HEK293 (cell line): ENCODE measurements around the gene PSMD13.
"Not testable (repeated sequence)": the region's sequence is repeated elsewhere in the genome, so short reads cannot be mapped to it uniquely, and the experiment has no call there.

Source experiments
- CTCF ChIA-PET: fragments of 350-600 bp; formaldehyde crosslinking; extraction: SDS; loops from one replicate; lab custom pipeline; 2021; ENCODE audit warnings: antibody characterized with exemption; lab: Yijun Ruan, JAX
- POLR2A ChIA-PET: fragments of 300-600 bp; formaldehyde crosslinking; extraction: SDS; loops from one replicate; lab custom pipeline; 2020; ENCODE audit warnings: antibody characterized with exemption, inconsistent platforms; lab: Yijun Ruan, JAX
- H3K27ac ChIP-seq: fragments of 200-500 bp; sonication (Bioruptor generic); 2 replicates; pipeline ENCODE4 v1.5.1; 2014; ENCODE audit warnings: low read depth, low read length, control low read depth, inconsistent platforms; ENCODE audit errors: extremely low read depth
- H3K36me3 ChIP-seq, 2 experiments: fragments of 200-500 bp in 1 of 2; sonication (Bioruptor generic) in 1 of 2; 1 replicate in 1 of 2; 2 replicates in 1 of 2; pipeline ENCODE4 v1.5.1; 2014 to 2017; ENCODE audit warnings: inconsistent platforms in 2 of 2, low read length in 2 of 2; ENCODE audit not compliant: control insufficient read depth in 2 of 2, insufficient read depth in 1 of 2
- H3K4me1 ChIP-seq: fragments of 200-500 bp; sonication (Bioruptor generic); 2 replicates; pipeline ENCODE4 v1.5.1; 2014; ENCODE audit warnings: mild to moderate bottlenecking, low read length, inconsistent platforms; ENCODE audit not compliant: control insufficient read depth, insufficient read depth
- H3K4me3 ChIP-seq: 2 replicates; pipeline ENCODE4 v1.5.1; 2011; ENCODE audit warnings: low read depth, mild to moderate bottlenecking, control low read depth, low read length, moderate library complexity
- H3K9me3 ChIP-seq: fragments of 200-500 bp; sonication (Bioruptor generic); 2 replicates; pipeline ENCODE4 v1.5.1; 2014; ENCODE audit warnings: low read depth, low read length, inconsistent platforms; ENCODE audit not compliant: control insufficient read depth, insufficient read depth
- KLF7 ChIP-seq: fragments of 450-650 bp; formaldehyde crosslinking; IDR thresholded peaks from 2 replicates; pipeline ENCODE4 v1.5.1; 2016; ENCODE audit warnings: missing biosample characterization, missing genetic modification characterization, borderline replicate concordance
- ZBTB17 ChIP-seq: fragments of 450-650 bp; formaldehyde crosslinking; IDR thresholded peaks from 2 replicates; pipeline ENCODE4 v1.5.1; 2016; ENCODE audit warnings: missing biosample characterization, missing genetic modification characterization
- ZFP37 ChIP-seq: fragments of 450-650 bp; formaldehyde crosslinking; IDR thresholded peaks from 2 replicates; pipeline ENCODE4 v1.5.1; 2016; ENCODE audit warnings: missing biosample characterization, missing genetic modification characterization
- ZNF16 ChIP-seq: fragments of 450-650 bp; formaldehyde crosslinking; IDR thresholded peaks from 2 replicates; pipeline ENCODE4 v1.5.1; 2016; ENCODE audit warnings: low read depth, missing biosample characterization, missing genetic modification characterization
- TF ChIP-seq, protein P1 (sequence below): fragments of 450-650 bp; formaldehyde crosslinking; IDR thresholded peaks from 2 replicates; pipeline ENCODE4 v1.5.1; 2016; ENCODE audit warnings: missing biosample characterization, missing genetic modification characterization
- TF ChIP-seq, protein P2 (sequence below): fragments of 450-650 bp; formaldehyde crosslinking; conservative IDR thresholded peaks from 2 replicates; pipeline ENCODE4 v1.5.1; 2016; ENCODE audit warnings: low read depth, missing biosample characterization, missing genetic modification characterization
- TF ChIP-seq, protein P3 (sequence below): fragments of 450-650 bp; formaldehyde crosslinking; IDR thresholded peaks from 2 replicates; pipeline ENCODE4 v1.5.1; 2016; ENCODE audit warnings: missing biosample characterization, missing genetic modification characterization

PSMD13 gene

DNA sequence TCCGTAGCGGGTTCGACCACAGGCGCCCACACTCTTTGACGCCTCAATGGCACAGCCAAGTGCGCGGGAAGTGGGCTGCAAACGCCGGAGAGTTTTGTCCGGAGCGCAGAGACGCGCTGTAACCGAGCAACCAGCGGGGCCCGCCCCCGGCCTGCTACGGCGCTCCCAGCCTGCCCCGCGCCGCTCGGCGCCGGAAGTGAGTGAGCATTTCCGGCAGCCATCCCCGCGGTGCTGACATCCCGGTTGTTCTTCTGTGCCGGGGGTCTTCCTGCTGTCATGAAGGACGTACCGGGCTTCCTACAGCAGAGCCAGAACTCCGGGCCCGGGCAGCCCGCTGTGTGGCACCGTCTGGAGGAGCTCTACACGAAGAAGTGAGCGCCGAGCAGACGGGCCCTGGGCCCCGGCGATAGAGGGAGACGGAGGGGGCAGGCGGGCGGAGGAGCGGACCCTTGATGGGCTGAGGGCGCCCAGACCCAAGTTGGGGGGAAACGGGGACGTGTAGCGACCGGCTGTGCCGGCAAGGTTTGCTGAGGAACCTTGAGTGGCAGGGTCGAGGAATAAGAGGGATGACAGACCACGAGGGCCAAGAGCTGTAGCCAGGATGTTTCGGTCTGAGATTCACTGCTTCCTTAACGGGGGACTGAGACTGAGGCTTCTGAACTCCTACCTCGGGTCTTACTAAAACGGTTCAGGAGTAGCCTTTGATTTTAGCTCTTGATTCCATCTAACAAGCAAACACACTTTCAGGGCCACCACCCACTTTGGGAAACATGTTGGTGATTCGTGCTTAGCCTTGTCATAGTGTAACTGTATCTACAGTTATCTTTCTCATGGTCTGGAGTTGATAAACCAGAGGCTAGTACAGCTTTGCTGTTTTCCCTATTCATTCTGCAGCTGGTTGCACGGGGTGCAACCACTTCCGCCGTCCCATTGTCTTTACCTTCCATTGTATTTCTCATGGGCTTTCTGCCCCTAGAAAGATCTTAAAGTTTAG lies at the start of gene PSMD13 (continued):
- TF ChIP-seq KLF7 (tag by site-specific recombination) (0 out of 2 replicates have a peak, but pooled peaks have one; percentile 25), ZBTB17 (tag by site-specific recombination) (0 out of 2 replicates have a peak, but pooled peaks have one; percentile 40), ZFP37 (tag by site-specific recombination) (no peak), ZNF16 (no peak)
- TF ChIP-seq, protein P1, sequence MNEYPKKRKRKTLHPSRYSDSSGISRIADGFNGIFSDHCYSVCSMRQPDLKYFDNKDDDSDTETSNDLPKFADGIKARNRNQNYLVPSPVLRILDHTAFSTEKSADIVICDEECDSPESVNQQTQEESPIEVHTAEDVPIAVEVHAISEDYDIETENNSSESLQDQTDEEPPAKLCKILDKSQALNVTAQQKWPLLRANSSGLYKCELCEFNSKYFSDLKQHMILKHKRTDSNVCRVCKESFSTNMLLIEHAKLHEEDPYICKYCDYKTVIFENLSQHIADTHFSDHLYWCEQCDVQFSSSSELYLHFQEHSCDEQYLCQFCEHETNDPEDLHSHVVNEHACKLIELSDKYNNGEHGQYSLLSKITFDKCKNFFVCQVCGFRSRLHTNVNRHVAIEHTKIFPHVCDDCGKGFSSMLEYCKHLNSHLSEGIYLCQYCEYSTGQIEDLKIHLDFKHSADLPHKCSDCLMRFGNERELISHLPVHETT: no peak
- TF ChIP-seq, protein P2, sequence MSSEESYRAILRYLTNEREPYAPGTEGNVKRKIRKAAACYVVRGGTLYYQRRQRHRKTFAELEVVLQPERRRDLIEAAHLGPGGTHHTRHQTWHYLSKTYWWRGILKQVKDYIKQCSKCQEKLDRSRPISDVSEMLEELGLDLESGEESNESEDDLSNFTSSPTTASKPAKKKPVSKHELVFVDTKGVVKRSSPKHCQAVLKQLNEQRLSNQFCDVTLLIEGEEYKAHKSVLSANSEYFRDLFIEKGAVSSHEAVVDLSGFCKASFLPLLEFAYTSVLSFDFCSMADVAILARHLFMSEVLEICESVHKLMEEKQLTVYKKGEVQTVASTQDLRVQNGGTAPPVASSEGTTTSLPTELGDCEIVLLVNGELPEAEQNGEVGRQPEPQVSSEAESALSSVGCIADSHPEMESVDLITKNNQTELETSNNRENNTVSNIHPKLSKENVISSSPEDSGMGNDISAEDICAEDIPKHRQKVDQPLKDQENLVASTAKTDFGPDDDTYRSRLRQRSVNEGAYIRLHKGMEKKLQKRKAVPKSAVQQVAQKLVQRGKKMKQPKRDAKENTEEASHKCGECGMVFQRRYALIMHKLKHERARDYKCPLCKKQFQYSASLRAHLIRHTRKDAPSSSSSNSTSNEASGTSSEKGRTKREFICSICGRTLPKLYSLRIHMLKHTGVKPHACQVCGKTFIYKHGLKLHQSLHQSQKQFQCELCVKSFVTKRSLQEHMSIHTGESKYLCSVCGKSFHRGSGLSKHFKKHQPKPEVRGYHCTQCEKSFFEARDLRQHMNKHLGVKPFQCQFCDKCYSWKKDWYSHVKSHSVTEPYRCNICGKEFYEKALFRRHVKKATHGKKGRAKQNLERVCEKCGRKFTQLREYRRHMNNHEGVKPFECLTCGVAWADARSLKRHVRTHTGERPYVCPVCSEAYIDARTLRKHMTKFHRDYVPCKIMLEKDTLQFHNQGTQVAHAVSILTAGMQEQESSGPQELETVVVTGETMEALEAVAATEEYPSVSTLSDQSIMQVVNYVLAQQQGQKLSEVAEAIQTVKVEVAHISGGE: peak; percentile 7
- TF ChIP-seq, protein P3, sequence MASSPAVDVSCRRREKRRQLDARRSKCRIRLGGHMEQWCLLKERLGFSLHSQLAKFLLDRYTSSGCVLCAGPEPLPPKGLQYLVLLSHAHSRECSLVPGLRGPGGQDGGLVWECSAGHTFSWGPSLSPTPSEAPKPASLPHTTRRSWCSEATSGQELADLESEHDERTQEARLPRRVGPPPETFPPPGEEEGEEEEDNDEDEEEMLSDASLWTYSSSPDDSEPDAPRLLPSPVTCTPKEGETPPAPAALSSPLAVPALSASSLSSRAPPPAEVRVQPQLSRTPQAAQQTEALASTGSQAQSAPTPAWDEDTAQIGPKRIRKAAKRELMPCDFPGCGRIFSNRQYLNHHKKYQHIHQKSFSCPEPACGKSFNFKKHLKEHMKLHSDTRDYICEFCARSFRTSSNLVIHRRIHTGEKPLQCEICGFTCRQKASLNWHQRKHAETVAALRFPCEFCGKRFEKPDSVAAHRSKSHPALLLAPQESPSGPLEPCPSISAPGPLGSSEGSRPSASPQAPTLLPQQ (tag by site-specific recombination): peak; percentile 37

DNA sequence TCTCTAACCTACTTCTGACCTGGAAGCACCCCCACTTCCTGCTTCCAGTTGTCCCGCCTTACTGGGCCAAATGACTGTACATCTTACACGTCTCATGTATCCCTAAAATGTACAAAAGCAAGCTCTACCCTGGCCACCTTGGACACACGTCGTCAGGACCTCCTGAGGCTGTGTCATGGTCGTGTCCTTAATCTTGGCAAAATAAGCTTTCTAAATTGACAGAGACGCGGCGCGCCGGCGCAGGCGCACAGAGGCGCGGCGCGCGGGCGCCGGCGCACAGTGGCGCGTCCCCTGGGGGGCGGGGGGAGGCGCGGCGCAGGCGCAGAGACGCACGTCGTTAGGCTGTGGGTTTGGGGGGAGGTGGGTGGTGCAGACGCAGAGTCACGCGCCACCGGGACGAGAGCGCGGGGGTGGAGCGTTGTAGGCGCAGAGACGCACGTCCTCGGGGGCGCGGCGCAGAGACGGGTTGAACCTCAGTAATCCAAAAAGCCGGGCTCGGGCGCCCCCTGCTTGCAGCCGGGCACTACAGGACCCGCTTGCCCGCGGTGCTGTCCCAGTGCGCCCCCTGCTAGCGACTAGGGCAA lies 47.5 kb upstream of the PSMD13 start:
- H3K4me3 ChIP-seq, H3K4me1 ChIP-seq, CTCF ChIA-PET, H3K9me3 ChIP-seq, H3K27ac ChIP-seq, H3K36me3 ChIP-seq, POLR2A ChIA-PET: not testable (repeated sequence)

DNA sequence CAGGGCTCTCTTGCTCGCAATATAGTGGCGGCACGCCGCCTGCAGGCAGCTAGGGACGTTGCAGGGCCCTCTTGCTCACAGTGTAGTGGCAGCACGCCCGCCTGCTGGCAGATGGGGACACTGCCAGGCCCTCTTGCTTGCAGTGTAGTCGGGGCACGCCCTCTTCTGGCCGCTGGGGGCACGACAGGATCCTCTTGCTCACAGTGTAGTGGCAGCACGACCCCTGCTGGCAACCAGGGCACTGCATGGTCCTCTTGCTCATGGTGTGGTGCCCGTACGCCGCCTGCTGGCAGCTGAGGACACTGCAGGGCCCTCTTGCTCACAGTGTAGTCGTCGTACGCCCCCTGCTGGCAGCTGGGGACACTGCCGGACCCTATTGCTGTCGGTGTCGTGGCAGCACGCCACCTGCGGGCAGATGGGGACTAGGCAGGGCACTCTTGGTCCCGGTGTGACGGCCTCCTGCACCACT lies 46.9 kb upstream of the PSMD13 start:
- H3K4me1 ChIP-seq, CTCF ChIA-PET, H3K36me3 ChIP-seq, H3K27ac ChIP-seq, POLR2A ChIA-PET, H3K4me3 ChIP-seq, H3K9me3 ChIP-seq: not testable (repeated sequence)

DNA sequence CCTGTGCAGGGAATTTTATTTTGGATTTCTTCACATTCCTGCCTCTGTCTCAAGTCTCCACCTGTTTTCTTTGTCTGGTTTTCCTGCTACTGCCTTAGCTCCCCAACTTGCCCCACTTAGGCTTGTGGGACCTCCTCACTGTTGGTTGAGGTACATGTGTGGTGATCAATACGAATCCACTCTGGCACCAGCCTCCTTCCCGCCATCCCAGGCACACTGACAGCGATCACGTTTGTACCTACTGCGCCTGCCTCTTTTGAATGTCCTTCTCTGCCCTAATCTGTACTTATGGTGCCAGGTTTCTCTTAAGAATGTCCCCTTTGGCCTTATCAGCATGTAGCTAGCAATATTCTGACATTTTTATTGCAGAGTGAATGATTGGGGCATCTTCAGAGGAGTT lies 46.2 kb upstream of the PSMD13 start:
- CTCF ChIA-PET, H3K9me3 ChIP-seq, H3K4me3 ChIP-seq, POLR2A ChIA-PET, H3K4me1 ChIP-seq, H3K36me3 ChIP-seq, H3K27ac ChIP-seq: not testable (repeated sequence)
